AG09309 (cell line): Measurements from ENCODE around the gene MBP.

Experiments
- DNase-seq: peaks from one replicate; pipeline ENCODE4 v3.0.0-alpha.2; 2010; ENCODE audit warnings: low read depth
- H3K4me3 ChIP-seq: 2 replicates; pipeline ENCODE4 v1.5.1; 2011; ENCODE audit warnings: mild to moderate bottlenecking, low read depth, low read length, moderate library complexity; ENCODE audit not compliant: control insufficient read depth
- CTCF ChIP-seq: IDR thresholded peaks from 2 replicates; pipeline ENCODE4 v1.5.1; 2011; ENCODE audit warnings: mild to moderate bottlenecking, low read depth, low read length, inconsistent platforms; ENCODE audit not compliant: insufficient read depth, control insufficient read depth; ENCODE audit errors: missing control alignments

The MBP gene

GRCh38 chr18:77135339-77136075, 2.9 kb upstream of the MBP start:
- no peak for DNase-seq
- H3K4me3 ChIP-seq = no peak overlapping the region
- TF ChIP-seq CTCF = no peak

GRCh38 chr18:77134611-77135010, 2.0 kb upstream of the MBP start:
- no peak for TF ChIP-seq CTCF

GRCh38 chr18:77133835-77134496, 1.4 kb upstream of the MBP start:
- no peak for TF ChIP-seq CTCF
- DNase-seq = no peak
- no peak overlapping the region for H3K4me3 ChIP-seq

More at GRCh38 chr18:77134611-77135010, 2.0 kb upstream of the MBP start:
- DNase-seq = no peak
- H3K4me3 ChIP-seq = no peak overlapping the region

GRCh38 chr18:77133051-77133834, 660 bp upstream of the MBP start:
- DNase-seq = no peak
- no peak overlapping the region for H3K4me3 ChIP-seq
- TF ChIP-seq CTCF = no peak

GRCh38 chr18:77131652-77132368, 773 bp downstream of the MBP start:
- DNase-seq = no peak
- H3K4me3 ChIP-seq = peak overlapping the region; percentile 43
- no peak for TF ChIP-seq CTCF

- TF ChIP-seq CTCF = no peak
- peak overlapping the region; percentile 43 for H3K4me3 ChIP-seq
- DNase-seq = no peak
Measured at GRCh38 chr18:77131100-77131651, 1.4 kb downstream of the MBP start.
